ENCODE results near the gene LCE1A. TPM values are rescaled to one million over a fixed set of nuclear protein-coding genes. Genes with fewer than 3 reads are reported as not detected.

The LCE1A gene
- not detected for total RNA-seq
- total RNA-seq = 0 reads per million in 2 donors

GRCh38 chr1:152827173-152827572 is at the start of gene LCE1A:
LCE1A (plus strand) TSS chr1:152827473; CDS start chr1:152827473, 0 bp downstream.
- Mint-ChIP-seq H3K27ac (no peak within 1 kb of the TSS), H3K4me3 (no peak within 1 kb of the TSS), H3K27me3 (peaks cover 51% of the 10 kb centered on the region), H3K4me1 (no peaks in the 10 kb centered on the region), H3K36me3 (ENCODE audit: low read depth) (peaks cover 5% of the 10 kb centered on the region)
- DNase-seq = no peak
- no peaks in the 10 kb centered on the region for H3K9me3 ChIP-seq (ENCODE audit: control insufficient read depth, low read length, poor library complexity, severe bottlenecking)
- no peak for ATAC-seq

GRCh38 chr1:152777510-152778137 is 49.6 kb upstream of the LCE1A start:
- no peak for ATAC-seq
- H3K4me1 Mint-ChIP-seq = no peaks in the 10 kb centered on the region
- peaks cover 51% of the 10 kb centered on the region for H3K27me3 Mint-ChIP-seq
- no peak overlapping the region for H3K27ac Mint-ChIP-seq
- no peaks in the 10 kb centered on the region for H3K9me3 ChIP-seq (ENCODE audit: control insufficient read depth, low read length, poor library complexity, severe bottlenecking)
- H3K4me3 Mint-ChIP-seq = no peak overlapping the region
- no peaks in the 10 kb centered on the region for H3K36me3 Mint-ChIP-seq (ENCODE audit: low read depth)
- DNase-seq = no peak

- Mint-ChIP-seq H3K36me3 (ENCODE audit: low read depth) (peaks cover 5% of the 10 kb centered on the region), H3K27me3 (peaks cover 76% of the 10 kb centered on the region), H3K4me1 (peaks cover 2% of the 10 kb centered on the region), H3K27ac (no peak overlapping the region), H3K4me3 (no peak overlapping the region)
- ATAC-seq (no peak), DNase-seq (no peak)
- H3K9me3 ChIP-seq (ENCODE audit: control insufficient read depth, low read length, poor library complexity, severe bottlenecking) = no peaks in the 10 kb centered on the region
Measured at GRCh38 chr1:152783095-152783494, 44.2 kb upstream of the LCE1A start.

GRCh38 chr1:152786077-152786476 is 41.2 kb upstream of the LCE1A start, which contains the start of gene LCE1E:
LCE1E (plus strand) TSS chr1:152786257; CDS start chr1:152787300, 1,043 bp downstream.
- Mint-ChIP-seq H3K4me3 (no peak within 1 kb of the TSS), H3K27me3 (peaks cover 73% of the 10 kb centered on the region), H3K4me1 (peaks cover 2% of the 10 kb centered on the region), H3K36me3 (ENCODE audit: low read depth) (peaks cover 6% of the 10 kb centered on the region), H3K27ac (no peak within 1 kb of the TSS)
- no peak for DNase-seq
- H3K9me3 ChIP-seq (ENCODE audit: control insufficient read depth, low read length, poor library complexity, severe bottlenecking) = no peaks in the 10 kb centered on the region
- ATAC-seq = no peak

- Mint-ChIP-seq H3K4me1 (peaks cover 8% of the 10 kb centered on the region), H3K27me3 (peaks cover 55% of the 10 kb centered on the region), H3K4me3 (no peak overlapping the region), H3K36me3 (ENCODE audit: low read depth) (peaks cover 3% of the 10 kb centered on the region), H3K27ac (no peak overlapping the region)
- ATAC-seq (no peak), DNase-seq (no peak)
- H3K9me3 ChIP-seq (ENCODE audit: control insufficient read depth, low read length, poor library complexity, severe bottlenecking) = no peaks in the 10 kb centered on the region
Measured at GRCh38 chr1:152795686-152796085, 31.6 kb upstream of the LCE1A start.

GRCh38 chr1:152796421-152796820 is 30.9 kb upstream of the LCE1A start, which contains the start of gene LCE1D:
LCE1D (plus strand) TSS chr1:152796721; CDS start chr1:152797795, 1,074 bp downstream.
- ATAC-seq (no peak), DNase-seq (no peak)
- no peaks in the 10 kb centered on the region for H3K9me3 ChIP-seq (ENCODE audit: control insufficient read depth, low read length, poor library complexity, severe bottlenecking)
- H3K27me3 Mint-ChIP-seq = peaks cover 58% of the 10 kb centered on the region
- H3K36me3 Mint-ChIP-seq (ENCODE audit: low read depth) = peaks cover 3% of the 10 kb centered on the region
- H3K27ac Mint-ChIP-seq = no peak within 1 kb of the TSS
- peaks cover 8% of the 10 kb centered on the region for H3K4me1 Mint-ChIP-seq
- no peak within 1 kb of the TSS for H3K4me3 Mint-ChIP-seq

GRCh38 chr1:152801333-152801732 is 25.9 kb upstream of the LCE1A start:
- Mint-ChIP-seq H3K4me3 (no peak overlapping the region), H3K27ac (no peak overlapping the region), H3K36me3 (ENCODE audit: low read depth) (peaks cover 5% of the 10 kb centered on the region), H3K27me3 (peaks cover 67% of the 10 kb centered on the region), H3K4me1 (peaks cover 4% of the 10 kb centered on the region)
- ATAC-seq (no peak), DNase-seq (no peak)
- no peaks in the 10 kb centered on the region for H3K9me3 ChIP-seq (ENCODE audit: control insufficient read depth, low read length, poor library complexity, severe bottlenecking)

GRCh38 chr1:152806576-152806975 is 20.7 kb upstream of the LCE1A start, which contains the start of gene LCE1C:
LCE1C (minus strand) TSS chr1:152806651; CDS start chr1:152805478, 1,173 bp downstream.
- peaks cover 62% of the 10 kb centered on the region for H3K27me3 Mint-ChIP-seq

GRCh38 chr1:152811050-152811449 is 16.2 kb upstream of the LCE1A start:
- no peak overlapping the region for H3K4me3 Mint-ChIP-seq
- no peaks in the 10 kb centered on the region for H3K4me1 Mint-ChIP-seq

More at GRCh38 chr1:152806576-152806975, 20.7 kb upstream of the LCE1A start, which contains the start of gene LCE1C:
- no peaks in the 10 kb centered on the region for H3K9me3 ChIP-seq (ENCODE audit: control insufficient read depth, low read length, poor library complexity, severe bottlenecking)
- DNase-seq = no peak
- no peak within 1 kb of the TSS for H3K4me3 Mint-ChIP-seq
- no peaks in the 10 kb centered on the region for H3K4me1 Mint-ChIP-seq
- H3K36me3 Mint-ChIP-seq (ENCODE audit: low read depth) = peaks cover 2% of the 10 kb centered on the region
- no peak for ATAC-seq
- no peak within 1 kb of the TSS for H3K27ac Mint-ChIP-seq

GRCh38 chr1:152811671-152812070 is 15.6 kb upstream of the LCE1A start, which contains the start of gene LCE1B:
LCE1B (plus strand) TSS chr1:152811971; CDS start chr1:152812447, 476 bp downstream.
- no peak for ATAC-seq
- Mint-ChIP-seq H3K36me3 (ENCODE audit: low read depth) (no peaks in the 10 kb centered on the region), H3K4me3 (no peak within 1 kb of the TSS), H3K27ac (no peak within 1 kb of the TSS), H3K4me1 (no peaks in the 10 kb centered on the region), H3K27me3 (peaks cover 52% of the 10 kb centered on the region)
- DNase-seq = no peak
- no peaks in the 10 kb centered on the region for H3K9me3 ChIP-seq (ENCODE audit: control insufficient read depth, low read length, poor library complexity, severe bottlenecking)

More at GRCh38 chr1:152811050-152811449, 16.2 kb upstream of the LCE1A start:
- ATAC-seq (no peak), DNase-seq (no peak)
- no peaks in the 10 kb centered on the region for H3K9me3 ChIP-seq (ENCODE audit: control insufficient read depth, low read length, poor library complexity, severe bottlenecking)
- peaks cover 53% of the 10 kb centered on the region for H3K27me3 Mint-ChIP-seq
- H3K27ac Mint-ChIP-seq = no peak overlapping the region
- H3K36me3 Mint-ChIP-seq (ENCODE audit: low read depth) = no peaks in the 10 kb centered on the region

GRCh38 chr1:152817309-152817708 is 10.0 kb upstream of the LCE1A start:
- H3K9me3 ChIP-seq (ENCODE audit: control insufficient read depth, low read length, poor library complexity, severe bottlenecking) = no peaks in the 10 kb centered on the region
- Mint-ChIP-seq H3K4me1 (no peaks in the 10 kb centered on the region), H3K27me3 (peaks cover 43% of the 10 kb centered on the region), H3K27ac (no peak overlapping the region), H3K4me3 (no peak overlapping the region), H3K36me3 (ENCODE audit: low read depth) (no peaks in the 10 kb centered on the region)
- DNase-seq (no peak), ATAC-seq (no peak)

- Mint-ChIP-seq H3K4me1 (no peaks in the 10 kb centered on the region), H3K27me3 (peaks cover 35% of the 10 kb centered on the region), H3K36me3 (ENCODE audit: low read depth) (peaks cover 3% of the 10 kb centered on the region), H3K27ac (no peak overlapping the region), H3K4me3 (no peak overlapping the region)
- no peaks in the 10 kb centered on the region for H3K9me3 ChIP-seq (ENCODE audit: control insufficient read depth, low read length, poor library complexity, severe bottlenecking)
- no peak for DNase-seq
- ATAC-seq = no peak
Measured at GRCh38 chr1:152823294-152823693, 4.0 kb upstream of the LCE1A start.

- Mint-ChIP-seq H3K27ac (no peak overlapping the region), H3K27me3 (peaks cover 45% of the 10 kb centered on the region), H3K36me3 (ENCODE audit: low read depth) (peaks cover 5% of the 10 kb centered on the region), H3K4me3 (no peak overlapping the region), H3K4me1 (no peaks in the 10 kb centered on the region)
- DNase-seq (no peak), ATAC-seq (no peak)
- H3K9me3 ChIP-seq (ENCODE audit: control insufficient read depth, low read length, poor library complexity, severe bottlenecking) = no peaks in the 10 kb centered on the region
Measured at GRCh38 chr1:152824964-152825363, 2.3 kb upstream of the LCE1A start.

GRCh38 chr1:152836870-152837269 is 9.6 kb downstream of the LCE1A start:
- no peak overlapping the region for H3K27ac Mint-ChIP-seq
- ATAC-seq = no peak
- no peaks in the 10 kb centered on the region for H3K36me3 Mint-ChIP-seq (ENCODE audit: low read depth)
- H3K9me3 ChIP-seq (ENCODE audit: control insufficient read depth, low read length, poor library complexity, severe bottlenecking) = no peaks in the 10 kb centered on the region
- H3K4me1 Mint-ChIP-seq = no peaks in the 10 kb centered on the region
- peaks cover 20% of the 10 kb centered on the region for H3K27me3 Mint-ChIP-seq
- no peak overlapping the region for H3K4me3 Mint-ChIP-seq
- DNase-seq = no peak
